GM18517 (cell line): ENCODE measurements around the gene SERPINH1.
A peak's percentile ranks its signal among the peaks of the same experiment; 100 is the strongest.

ENCODE experiments used
- ATAC-seq: cut with Tn5 transposase; IDR thresholded peaks from one replicate; pipeline ENCODE4 v1.9.1; 2021; ENCODE audit warnings: mild to moderate bottlenecking, moderate library complexity; ENCODE audit not compliant: unreplicated experiment

SERPINH1 gene

DNA sequence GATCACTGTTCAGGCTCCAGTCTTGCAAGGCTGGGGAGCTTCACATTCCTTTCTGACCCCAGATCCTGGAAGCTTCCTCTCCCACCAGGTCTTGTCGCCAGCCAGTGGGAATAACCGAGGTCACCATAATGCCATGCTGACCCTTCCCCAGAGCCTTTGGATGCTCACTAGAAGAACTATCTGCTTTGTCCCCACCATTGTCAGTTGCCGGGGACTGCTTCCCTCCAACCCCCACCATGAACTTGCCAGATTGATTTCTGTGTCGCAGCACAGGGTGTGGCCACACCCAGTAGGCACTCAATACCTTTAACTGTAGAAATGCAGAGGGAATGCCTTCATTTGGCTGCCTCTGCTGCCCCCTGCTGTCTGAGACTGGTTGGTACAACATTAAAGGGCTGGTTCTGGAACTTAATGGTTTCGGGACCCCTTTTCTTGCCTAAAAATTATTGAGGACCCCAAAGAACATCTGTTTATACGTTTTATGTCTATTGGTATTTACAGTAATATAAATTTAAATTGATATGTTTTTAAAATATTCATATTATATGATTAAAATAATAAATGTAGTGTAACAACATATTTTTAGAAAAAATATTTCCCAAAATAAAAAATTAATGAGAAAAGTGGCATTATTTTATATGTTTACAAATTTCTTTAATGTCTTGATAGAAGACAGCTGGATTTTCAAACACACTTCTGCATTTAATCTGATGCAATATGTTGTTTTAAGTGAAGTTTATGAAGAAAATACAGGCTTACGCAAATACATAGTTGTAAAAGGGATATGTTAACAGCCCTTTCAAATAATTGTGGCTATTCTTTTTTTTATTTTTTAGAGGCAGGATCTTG is 29.6 kb upstream of the SERPINH1 start:
- no peak for ATAC-seq

DNA sequence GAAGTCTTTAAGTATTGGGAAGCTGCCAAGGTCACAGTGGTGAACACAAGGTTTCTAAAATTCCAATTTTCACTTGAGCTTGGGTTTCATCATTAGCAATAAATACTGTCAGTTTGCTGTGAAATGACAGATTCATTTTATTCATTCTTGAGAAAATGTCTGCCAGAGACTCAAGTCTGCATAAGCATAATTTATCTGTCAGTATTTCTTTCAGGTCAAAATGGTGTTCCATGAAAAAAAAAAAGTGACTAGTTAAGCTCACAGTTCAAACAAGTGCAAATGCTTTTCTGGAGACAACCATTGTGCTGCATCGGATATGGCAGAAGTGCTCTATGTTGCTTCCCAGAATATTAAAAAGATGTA is 28.2 kb upstream of the SERPINH1 start:
- no peak for ATAC-seq

DNA sequence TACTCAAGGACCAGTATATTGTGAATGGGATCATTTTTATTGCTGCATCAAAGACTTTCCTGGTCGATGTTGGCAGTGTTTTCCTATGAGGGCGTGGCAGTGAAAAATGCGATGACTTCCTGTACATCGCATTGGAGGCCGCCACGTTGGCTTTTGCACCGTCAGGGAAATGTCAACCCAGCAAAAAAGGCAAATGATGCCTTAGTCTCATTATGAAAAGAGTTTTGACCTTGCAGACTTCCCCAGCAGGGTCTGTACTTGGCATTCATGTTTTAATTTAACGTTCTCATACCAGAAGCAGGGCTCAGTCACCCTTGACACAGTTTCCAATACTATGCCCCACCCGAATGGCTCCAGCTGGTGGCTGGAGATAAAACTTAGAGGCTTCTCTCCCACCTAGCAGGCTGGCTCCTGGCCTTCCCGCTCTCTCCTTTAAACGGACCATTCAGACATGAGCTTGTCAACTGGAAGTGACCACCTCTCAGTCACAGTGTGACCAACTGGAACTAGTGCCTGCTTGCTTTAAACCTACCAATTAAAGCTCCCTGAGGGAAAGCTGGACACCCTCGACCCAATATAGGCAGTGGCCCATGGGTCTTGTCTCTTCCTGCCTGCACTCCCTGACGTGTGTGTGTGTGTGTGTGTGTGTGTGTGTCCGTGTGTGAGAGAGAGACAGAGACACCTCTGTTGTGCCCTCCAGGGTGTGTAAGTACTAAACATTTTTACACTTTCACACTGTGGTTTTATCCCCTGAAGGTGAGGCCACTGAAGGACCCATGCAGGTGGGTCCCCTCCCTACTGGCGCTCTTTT is 27.6 kb upstream of the SERPINH1 start:
- ATAC-seq: no peak

DNA sequence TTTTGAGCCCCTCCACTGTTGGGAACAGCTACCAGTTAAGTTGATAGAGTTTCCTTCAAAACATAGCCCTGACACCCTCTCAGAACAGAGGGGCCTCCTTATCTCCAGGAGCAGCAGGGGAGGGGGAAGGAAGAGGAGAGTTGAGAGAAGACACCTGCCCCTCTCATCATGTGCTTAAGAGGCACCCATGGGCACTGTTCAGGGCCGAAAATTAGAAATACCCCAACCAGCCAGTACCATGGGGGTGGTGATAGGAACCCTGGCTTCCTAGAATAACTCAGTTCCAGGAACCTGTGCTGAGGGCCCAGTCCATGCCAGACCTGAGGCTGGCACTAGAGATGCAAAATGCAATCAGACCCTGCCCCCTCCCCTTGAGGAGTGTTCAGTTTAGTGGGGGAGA is 27.0 kb upstream of the SERPINH1 start:
- ATAC-seq: no peak

DNA sequence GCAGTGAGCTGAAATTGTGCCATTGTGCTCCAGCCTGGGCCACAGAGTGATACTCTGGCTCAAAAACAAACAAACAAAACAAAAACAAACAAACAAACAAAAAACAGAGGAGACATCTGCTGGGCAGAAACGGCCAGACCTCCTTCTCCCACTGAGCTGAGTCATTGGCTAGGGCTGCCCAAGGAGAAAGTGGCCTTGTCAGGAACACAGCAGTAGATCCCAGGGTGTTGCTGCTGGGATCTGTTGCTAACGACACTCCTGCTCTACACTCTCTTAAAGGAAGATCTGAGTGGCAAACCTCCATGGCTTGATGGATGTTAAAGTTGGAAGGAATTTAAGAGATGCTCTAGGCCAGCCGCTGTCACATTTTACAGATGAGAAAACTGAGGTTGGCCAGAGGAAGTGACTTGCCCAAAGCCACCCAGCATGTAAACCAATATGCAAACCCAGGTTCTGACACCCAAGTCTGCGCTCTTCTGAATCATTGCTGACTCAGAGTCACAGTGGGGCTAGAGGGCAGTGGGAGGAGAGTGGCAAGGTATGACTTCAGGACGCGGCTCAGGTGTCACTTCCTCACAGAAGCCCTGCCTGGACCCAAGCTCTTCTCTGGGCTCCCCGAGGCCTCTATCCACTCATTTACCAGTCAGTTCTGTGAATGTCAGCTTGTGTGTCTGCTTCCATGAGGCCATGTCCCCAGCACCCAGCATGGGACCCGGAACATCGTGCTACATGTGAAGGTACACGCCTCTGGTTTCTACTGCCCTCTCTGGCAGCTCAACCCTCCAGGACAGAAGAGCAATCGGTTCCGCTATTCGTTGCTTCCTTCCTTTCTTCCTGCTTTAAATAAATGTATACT is 25.0 kb upstream of the SERPINH1 start:
- ATAC-seq: peak; percentile 74

DNA sequence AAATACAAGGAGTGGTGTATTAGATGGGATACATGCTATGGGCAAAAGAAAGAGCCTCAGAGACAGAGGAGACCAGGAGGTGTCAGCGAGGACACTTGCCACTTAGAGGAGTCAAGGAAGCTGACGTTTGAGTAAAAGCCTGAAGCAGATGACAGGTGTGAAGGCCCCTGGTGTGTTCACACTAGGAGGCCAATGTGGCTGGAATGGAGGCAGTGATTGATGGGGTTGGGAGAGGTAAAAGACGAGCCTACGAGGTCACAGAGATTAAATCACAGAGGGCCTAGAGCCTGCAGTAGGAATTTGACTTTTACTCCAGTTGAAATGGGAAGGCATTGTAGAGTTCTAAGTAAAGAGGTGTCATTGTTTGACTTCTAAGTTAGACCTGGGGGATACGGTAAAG is 24.3 kb upstream of the SERPINH1 start:
- no peak for ATAC-seq

DNA sequence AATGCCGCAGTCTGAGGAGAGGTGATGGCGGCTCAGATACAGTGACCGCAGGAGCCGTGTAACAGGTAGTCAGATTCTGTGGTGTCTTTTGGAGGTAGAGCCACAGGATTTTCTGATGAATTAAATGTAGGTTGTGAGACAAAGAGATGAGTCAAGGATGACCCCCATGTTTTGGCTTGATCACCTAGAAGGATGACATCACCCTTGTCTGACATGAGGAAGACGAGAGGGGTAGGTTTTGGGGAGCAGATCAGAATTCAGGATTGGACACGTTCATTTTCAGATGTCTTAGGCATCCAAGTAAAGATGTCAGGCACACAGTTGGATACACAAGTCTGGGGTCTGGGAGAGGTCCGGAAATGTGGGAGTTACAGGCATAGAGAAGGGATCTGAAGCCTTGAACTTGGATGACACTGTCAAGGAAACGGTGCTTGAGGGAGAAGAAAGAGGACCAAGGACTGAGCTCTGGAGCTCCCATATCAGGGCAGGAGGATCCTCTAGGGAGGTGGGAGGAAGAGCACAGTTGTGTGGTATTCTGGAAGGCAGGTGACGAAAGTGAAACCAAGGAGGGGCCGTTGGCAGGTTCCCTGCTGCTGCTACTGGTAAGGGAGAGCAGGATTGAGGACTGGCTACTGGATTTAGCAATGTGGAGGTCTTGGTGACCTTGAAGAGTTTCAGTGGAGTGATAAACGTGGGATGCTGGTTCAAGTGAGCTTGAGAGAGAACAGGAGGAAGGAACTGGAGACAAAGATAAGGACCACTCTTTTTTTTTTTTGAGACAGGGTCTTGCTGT is 23.7 kb upstream of the SERPINH1 start:
- no peak for ATAC-seq

DNA sequence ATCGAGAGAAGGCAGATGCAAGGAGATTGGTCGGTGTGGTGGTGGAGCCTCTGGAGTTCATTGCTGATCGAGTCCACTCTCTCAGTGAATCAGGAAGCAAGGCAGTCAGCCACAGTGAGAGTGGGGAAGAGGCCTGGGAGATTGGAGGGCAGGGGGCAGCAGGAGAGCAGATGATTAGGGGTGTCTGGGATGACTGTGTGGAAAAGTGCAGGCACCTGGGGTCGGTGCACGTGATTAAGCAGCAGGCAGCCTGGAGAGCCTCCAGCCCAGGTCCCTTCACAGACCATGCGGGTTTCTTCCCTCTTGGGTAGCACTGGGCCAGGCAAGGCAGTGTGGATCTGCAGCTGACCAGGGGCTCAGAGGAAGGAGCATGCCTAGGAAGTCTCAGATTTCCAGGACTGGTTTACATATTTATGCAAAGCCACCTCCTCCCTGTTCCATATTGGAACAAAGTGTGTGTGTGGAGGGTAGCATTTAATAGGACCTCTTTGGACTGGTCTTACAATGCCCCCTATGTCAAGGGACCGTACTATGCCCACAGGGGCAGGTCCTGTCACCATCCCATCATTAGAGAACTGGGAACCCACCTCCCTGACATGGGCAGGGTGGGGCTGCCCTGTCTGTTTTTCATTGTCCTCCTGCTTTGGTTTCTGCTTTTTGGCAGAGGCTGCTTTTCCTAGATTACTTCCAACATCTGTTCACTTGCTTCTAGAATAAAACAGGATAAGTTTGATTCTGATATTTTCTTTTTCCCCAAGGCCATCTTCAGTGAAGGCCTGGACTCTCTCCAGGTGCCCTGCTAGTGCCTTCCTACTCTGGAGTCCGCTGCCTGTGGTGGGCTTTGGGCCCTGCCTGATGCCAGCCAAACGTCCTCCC is 22.4 kb upstream of the SERPINH1 start:
- ATAC-seq: no peak

DNA sequence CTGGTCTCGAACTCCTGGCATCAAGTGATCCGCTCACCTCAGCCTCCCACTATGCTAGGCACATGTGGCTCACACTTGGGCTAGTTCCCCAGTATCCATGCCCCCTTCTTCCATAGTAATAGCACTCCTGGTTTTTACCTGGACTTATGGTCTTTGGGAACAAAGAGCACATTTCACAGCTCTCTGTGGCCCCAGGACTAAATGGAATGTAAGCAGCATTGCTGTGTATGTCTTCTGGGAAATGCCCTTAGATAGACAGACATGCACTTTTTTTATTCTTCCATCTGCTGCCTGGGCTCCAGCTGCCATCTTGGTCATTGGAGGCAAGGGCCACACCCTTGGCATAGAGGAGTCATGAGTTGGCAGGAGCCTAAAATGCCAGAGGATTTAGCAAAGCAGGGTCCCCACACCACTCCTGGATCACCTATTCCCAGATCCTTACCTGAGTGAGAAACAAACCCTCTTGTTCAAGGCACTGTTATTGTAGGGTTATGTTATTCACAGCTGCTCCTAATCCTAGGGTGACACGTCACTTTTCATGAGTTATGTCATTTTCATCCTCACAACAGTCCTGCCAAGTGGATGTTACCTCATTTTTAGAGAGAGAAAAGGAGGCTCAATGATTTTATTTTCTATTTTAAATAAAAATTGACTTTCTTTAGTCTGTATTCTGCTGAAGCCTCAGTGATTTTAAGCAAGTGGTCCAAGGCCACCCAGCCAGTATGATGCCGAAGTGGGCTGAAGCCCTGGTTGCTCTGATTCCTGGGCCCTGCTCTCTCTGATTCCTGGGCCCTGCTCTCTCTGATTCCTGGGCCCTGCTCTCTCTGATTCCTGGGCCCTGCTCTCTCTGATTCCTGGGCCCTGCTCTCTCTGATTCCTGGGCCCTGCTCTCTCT is 20.6 kb upstream of the SERPINH1 start:
- ATAC-seq: no peak

DNA sequence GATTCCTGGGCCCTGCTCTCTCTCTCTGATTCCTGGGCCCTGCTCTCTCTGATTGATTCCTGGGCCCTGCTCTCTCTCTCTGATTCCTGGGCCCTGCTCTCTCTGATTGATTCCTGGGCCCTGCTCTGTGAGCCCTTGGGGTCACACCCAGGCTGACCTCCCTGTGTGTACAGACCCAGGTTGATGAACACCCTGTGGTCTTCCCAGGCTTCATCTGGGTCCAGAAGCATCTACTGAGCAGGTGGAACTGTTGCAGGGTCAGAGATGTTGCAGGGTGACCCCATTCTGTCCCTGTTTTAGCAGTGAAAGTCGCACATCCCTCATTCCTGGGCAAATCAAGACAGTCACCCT is 20.0 kb upstream of the SERPINH1 start:
- no peak for ATAC-seq

DNA sequence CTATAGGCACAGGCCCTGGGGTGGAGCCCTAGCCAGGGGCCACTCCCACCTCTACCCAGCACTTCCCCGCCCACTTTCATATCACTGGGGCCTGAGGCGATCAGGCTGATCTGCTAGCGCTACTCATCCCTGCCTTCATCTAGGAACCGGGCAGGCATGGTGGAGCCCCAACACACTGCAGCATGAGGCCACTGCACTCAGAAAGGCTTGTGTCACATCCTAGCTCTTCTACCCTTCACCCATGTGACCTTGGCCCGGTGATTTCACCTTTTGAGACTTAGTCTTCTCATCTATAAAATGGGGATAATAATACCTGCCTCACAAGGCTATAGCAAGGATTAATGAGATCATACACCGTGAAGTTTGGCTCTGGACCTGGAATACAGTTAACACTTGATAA is 18.2 kb upstream of the SERPINH1 start:
- ATAC-seq: no peak

DNA sequence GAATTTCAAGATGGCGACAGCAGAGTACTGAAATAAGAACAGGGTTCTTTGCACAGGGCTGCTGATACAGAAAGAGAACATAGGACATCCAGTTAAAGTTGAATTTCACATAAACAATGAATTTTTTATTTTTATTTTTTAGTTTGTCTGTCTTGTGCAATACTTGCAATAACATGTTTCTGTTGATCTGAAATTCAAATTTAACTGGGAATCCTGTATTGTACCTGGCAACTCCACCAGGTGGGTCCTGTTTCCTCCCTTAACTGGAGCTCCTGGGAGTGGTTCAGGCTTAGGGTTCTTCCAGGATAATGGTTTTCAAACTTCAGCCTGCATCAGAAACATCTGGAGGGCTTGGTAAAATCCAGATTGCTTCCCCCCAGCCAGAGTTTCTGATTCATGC is 14.9 kb upstream of the SERPINH1 start:
- no peak for ATAC-seq

DNA sequence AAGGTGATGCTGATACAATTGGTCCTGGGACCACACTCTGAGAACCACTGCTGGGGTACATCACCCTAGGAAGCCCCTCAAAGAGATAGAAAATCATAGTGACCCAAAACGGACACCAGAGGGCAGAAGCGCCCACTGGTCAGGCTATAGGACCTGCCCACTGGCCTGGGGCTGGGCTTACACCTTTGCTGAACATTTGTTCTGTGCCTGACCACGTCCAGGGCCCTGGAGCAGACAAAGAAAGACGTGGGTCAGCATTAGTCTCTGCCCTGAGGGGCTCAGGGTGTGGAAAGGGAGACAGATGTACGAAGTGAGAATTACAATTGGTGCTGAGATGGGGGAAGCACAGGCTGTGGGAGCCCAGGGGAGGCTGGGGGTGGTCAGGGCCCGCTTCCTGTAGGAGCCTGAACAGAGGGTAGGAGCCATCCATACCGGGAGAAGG is 14.4 kb upstream of the SERPINH1 start:
- no peak for ATAC-seq

DNA sequence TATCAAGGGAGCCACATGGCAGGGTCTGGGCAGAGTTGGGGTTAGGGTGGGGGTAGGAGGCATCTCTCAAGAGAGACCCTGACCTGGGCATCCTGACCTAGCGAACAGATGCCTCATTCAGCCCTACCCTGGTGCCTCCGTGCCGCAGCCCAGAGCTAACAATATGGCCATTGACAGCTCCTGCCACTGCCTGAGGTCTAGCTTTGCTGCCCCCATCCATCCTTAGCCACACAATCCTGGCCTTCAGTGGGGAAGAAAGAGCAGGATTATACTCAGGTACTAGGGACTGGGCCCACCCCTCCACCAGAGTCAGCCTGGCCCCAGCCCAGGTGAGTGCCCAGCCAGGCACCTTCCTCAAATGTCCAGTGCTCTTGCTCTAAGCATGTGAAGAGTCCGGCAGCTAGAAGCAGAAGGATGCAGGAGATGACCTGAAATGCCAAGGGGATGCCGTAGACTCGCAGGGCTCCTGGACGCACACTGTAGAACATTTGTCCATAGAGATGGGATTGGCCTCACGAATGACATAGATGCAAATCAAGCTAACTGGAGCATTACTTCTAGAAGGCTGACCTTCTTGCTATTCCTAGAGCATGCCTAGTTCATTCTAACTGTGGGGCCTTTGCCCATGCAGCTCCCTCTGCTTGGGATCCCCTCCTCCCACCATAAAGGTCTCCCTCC is 13.3 kb upstream of the SERPINH1 start:
- no peak for ATAC-seq

DNA sequence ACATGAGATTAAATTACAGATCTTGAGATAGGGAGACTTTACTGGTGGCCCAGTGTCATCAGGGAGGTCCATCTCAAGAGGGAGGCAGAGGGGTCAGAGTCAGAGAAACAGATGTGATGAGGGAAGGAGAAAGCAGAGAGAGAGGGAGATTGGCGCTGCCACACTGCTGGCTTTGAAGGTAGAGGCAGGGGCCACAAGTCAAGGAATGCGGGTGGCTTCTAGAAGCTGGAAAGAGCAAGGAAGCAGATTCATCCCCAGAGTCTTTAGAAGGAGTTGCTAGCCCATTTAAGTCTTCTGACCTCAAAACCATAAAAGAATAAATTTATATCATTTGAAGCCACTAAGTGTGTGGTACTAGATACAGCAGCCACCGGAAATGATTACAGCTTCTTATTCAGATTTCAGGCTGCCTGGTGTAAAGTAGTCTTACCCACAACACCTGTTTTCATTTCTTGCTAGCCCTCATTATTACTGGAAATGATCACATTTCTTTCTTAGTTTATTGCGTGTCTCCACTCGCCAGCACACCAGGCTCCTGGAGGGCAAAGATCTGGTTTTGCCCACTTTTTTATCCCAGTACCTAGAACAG is 12.6 kb upstream of the SERPINH1 start:
- no peak for ATAC-seq

DNA sequence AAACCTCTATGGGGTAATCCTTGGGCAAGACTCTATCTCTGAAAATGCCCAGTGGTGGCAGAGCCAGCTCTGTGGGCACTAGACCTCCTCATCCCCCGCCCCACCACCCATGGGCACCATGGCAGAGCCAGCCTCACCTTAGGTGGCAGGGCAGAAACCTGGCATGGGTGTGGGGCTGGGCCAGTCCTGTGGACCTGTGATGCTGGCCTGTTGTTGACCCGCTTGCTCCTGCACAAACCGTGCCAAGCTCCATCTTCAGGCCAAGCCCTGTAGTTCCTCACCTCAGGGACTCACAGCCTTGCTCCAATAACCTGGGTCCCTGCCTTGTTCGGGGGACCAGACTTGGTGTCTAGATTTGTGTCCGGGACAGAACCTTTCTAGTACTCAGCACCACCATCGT is 8.9 kb upstream of the SERPINH1 start:
- ATAC-seq: no peak

DNA sequence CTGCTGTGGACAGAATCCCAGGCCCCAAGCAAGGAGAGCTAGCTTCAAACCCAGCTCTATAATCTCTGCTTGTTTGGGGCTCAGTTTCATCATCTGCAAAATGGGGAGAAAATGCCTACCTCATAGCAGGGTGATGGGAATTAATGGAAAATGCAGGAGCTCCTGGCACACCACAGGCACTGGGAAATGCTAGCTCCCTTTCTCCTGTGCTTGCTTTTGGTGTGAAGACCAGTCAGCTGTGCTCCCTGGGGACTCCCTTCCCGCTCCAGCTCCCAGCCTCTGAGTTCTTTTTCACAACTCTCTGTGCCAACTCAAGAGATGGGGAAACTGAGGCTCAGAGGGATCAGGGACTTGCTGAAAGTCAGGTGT is 8.2 kb upstream of the SERPINH1 start:
- no peak for ATAC-seq
